ENCODE measurements around the gene SCGN.

SCGN gene, protein sequence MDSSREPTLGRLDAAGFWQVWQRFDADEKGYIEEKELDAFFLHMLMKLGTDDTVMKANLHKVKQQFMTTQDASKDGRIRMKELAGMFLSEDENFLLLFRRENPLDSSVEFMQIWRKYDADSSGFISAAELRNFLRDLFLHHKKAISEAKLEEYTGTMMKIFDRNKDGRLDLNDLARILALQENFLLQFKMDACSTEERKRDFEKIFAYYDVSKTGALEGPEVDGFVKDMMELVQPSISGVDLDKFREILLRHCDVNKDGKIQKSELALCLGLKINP

GRCh38 chr6:25652007-25652515 lies at the start of gene SCGN:
TSS of gene SCGN (plus strand) at chr6:25652215. CDS start at chr6:25652404, 189 bp downstream.
- DNase-seq, result peak; percentile 56

GRCh38 chr6:25602674-25602982 lies 49.4 kb upstream of the SCGN start:
- DNase-seq, result no peak

GRCh38 chr6:25603251-25603650 lies 48.8 kb upstream of the SCGN start:
- no peak for DNase-seq

DNA sequence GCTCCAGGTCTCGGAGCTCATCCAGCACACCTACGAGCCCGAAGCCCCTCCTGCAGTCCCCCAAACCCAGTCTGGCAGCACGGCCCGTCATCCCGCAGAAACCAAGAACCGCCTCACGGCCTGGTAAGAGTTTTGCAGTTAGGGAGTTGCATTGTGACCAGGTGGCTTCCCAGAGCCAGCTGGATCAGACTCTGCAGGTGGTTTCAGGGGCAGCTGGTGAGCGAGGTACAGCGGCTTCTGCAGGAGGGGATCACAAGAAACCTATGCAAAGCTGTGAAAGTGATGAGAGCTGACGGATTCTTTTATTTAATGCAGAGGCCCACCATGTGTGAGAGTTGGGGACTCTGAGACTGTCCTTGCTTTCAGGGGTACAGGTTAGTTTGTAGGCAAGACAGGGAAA lies 45.9 kb upstream of the SCGN start:
- DNase-seq, result no peak

- DNase-seq, result no peak
These were observed 43.3 kb upstream of the SCGN start for GRCh38 chr6:25608558-25609174.

- DNase-seq, result no peak
These were observed 39.3 kb upstream of the SCGN start for GRCh38 chr6:25612666-25613065.

- no peak for DNase-seq
These were observed 38.6 kb upstream of the SCGN start for GRCh38 chr6:25613415-25613814.

- no peak for DNase-seq
These were observed 38.0 kb upstream of the SCGN start for GRCh38 chr6:25614052-25614451.

DNA sequence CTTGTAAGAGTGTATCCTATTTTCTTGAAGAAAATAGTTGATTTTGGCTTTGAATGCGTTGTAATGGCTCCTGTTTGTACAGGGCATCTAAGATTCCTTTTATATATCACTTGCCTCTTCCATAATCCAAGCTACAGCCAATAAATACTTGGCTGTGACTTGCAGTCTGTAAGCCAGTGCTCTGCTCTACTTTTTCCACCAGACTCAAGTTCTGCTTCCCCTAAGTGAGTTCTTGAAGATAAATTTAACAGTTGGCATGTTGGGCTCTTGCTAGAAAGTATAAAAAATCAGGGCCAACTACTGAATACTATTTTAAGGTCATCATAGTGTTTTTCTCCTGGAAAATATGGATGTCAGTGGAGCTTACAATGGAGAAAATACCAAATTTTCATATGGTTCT lies 36.5 kb upstream of the SCGN start:
- no peak for DNase-seq

DNA sequence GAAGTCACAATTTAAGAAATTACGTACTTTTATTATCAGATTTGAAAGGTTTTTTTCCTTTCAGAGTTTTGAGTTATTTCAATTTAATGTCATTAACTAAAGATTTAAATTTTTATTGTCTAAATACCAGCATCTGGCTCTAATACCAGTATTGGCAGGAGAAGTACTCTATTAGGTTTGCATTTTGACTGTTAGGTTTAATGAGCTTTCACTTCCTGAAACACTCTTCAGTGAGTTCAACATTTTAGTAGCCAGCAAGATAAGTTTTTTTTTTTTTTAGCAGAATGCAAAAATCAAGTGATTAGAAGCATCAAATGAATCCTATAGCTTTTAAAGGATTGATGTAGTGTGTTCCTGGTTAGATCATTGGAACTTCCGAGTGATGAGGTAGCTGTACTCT lies 34.0 kb upstream of the SCGN start:
- DNase-seq, result no peak

DNA sequence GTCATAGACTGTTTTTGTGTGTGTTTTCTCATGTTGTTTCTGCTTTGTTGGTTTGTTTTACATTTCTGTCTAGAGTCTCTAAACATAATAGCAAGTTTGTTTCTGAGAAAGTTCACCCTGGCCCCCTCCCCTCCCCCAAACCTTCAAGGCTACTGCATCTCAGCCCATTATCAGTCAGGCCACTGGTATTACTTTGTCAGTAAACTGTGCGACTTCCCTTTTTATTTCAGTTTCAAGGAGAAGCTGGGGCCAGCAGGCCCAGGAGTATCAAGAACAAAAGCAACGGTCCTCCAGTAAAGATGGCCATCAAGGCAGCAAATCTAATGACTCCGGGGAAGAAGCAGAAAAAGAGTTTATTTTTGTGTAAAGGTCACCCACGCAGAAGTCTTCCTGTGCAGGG lies 32.8 kb upstream of the SCGN start:
- no peak for DNase-seq

GRCh38 chr6:25620391-25620790 lies 31.6 kb upstream of the SCGN start:
- DNase-seq, result no peak

GRCh38 chr6:25623065-25623464 lies 28.9 kb upstream of the SCGN start:
- no peak for DNase-seq

DNA sequence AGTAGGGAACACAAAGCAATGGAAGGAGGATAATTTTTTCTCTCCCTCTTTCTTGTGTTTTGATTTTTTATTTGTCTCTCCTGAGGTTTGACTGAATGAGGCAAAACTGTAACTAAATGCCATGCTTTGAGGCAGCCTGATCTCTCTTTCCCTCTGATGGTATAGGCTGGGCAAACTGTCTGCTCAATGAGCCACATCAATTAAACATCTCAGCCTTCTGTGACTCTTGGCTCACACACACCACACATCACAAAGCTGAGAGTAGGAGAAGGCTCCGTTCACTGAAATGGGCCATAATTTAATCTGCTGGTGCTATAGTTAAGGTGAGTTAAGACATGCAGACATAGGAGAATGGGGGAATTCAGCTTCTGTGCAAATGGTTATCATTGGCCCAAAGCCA lies 28.1 kb upstream of the SCGN start:
- no peak for DNase-seq

GRCh38 chr6:25627001-25627400 lies 25.0 kb upstream of the SCGN start:
- no peak for DNase-seq

DNA sequence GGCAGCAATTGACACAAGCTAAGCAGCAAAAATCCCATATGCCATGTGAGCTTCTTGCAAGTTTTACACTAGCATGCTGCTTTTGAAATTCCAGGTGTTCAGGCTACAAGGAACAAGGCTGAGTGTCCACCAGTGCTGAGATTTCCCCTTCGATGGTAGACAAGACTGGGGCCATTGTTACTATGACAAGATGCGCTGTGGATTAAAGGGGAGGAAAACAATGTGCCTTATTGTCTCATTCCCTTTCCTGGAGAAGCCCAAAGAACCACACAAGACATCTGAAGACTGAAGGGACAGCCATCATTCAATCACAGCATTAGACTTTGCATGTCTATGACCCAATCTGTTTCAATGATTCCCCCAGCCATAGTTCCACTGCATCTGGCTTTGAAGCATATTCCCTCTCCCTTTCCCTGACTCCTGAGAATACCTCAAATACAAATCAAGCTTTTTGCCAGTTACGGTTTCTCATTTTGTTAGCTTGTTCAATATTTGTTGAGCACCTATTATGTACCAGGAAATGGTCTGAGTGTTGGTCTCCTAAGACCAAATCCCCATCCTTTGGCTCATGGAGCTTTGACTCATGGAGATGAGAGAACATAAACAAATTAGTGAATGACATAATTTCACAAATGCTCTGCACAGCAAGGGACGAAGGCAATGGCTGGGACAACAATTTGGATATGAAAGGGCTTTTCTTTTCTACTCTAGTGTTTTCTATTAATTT lies 23.4 kb upstream of the SCGN start:
- DNase-seq, result no peak

- no peak for DNase-seq
These were observed 22.8 kb upstream of the SCGN start for GRCh38 chr6:25629198-25629576.

GRCh38 chr6:25630508-25631278 lies 21.3 kb upstream of the SCGN start:
- no peak for DNase-seq

GRCh38 chr6:25635886-25636317 lies 16.1 kb upstream of the SCGN start:
- no peak for DNase-seq

- no peak for DNase-seq
These were observed 14.8 kb upstream of the SCGN start for GRCh38 chr6:25637211-25637610.

- DNase-seq, result no peak
These were observed 14.0 kb upstream of the SCGN start for GRCh38 chr6:25637960-25638434.

DNA sequence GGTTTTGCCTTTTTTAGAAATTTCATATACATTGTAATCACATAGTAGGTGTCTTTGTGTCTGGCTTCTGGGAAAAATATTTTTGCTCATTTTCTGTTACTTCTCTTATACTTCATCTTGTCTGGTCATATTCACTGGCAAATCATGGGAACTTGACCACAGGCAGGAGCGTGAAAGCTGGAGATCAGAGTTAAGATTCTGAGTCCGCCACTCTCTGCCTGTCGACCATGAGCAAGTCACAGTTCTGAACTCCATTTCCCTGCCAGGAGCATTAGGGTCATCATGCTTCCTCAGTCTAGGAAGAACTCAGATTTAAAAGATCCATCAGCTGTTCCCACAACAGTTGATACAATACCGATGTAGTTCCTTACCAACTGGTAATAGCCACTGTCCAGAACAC lies 12.4 kb upstream of the SCGN start:
- DNase-seq, result no peak

- DNase-seq, result no peak
These were observed 11.6 kb upstream of the SCGN start for GRCh38 chr6:25640446-25640845.

All from fibroblast of skin of right quadriceps (primary cell).